Upper lobe of right lung (tissue), 1 donor: ENCODE results near the gene MT1B. TPM values are rescaled to one million over a fixed set of nuclear protein-coding genes. Genes with fewer than 3 reads are reported as not detected.

Source experiments
- ATAC-seq: fragments of 200-7000 bp; cut with Tn5 transposase; one replicate; pipeline ENCODE4 v1.9.1; 2020; ENCODE audit warnings: mild to moderate bottlenecking, moderate library complexity
- DNase-seq: peaks from one replicate; pipeline ENCODE4 v3.0.0-alpha.2; 2020
- H3K27ac ChIP-seq: fragments of 200-600 bp; one replicate; pipeline ENCODE4 v1.8.0; 2022
- H3K27me3 ChIP-seq: fragments of 200-600 bp; one replicate; pipeline ENCODE4 v1.8.0; 2022; ENCODE audit warnings: mild to moderate bottlenecking
- H3K36me3 ChIP-seq: fragments of 200-600 bp; one replicate; pipeline ENCODE4 v1.8.0; 2022
- H3K4me1 ChIP-seq: fragments of 200-600 bp; one replicate; pipeline ENCODE4 v1.8.0; 2022
- H3K4me3 ChIP-seq: fragments of 200-600 bp; one replicate; pipeline ENCODE4 v1.8.0; 2022; ENCODE audit warnings: mild to moderate bottlenecking
- H3K9me3 ChIP-seq: fragments of 200-600 bp; one replicate; pipeline ENCODE4 v1.8.0; 2022
- CTCF ChIP-seq: fragments of 200-600 bp; IDR thresholded peaks from one replicate; pipeline ENCODE4 v1.8.0; 2022; ENCODE audit warnings: antibody characterized with exemption
- intact Hi-C: fragments of 100-400 bp; cut with DNase I; formaldehyde crosslinking; loops from one replicate; pipeline ENCODE4 v1.11.0; 2022
- total RNA-seq: library from RNA; stranded (reverse); fragmentation: NEBNext Ultra II Directional; extraction: Animal tissue kit (Norgen Biotek cat#: 25700); gene quantifications from one replicate; pipeline ENCODE4 v1.2.1, GENCODE V29; 2021
- donor health status: DM: no; HTN: yes; CAD: no; lungs with severe emphysema.

MT1B gene
- total RNA-seq, 1 donor from 2014 or later: not detected

- Histone ChIP-seq H3K27ac (no peak overlapping the region), H3K4me3 (no peak overlapping the region), H3K36me3 (no peaks in the 10 kb centered on the region), H3K4me1 (peaks cover 22% of the 10 kb centered on the region), H3K27me3 (no peaks in the 10 kb centered on the region), H3K9me3 (no peaks in the 10 kb centered on the region)
- intact Hi-C loops: no loop called here
- ATAC-seq: no peak
- no peak for DNase-seq
- TF ChIP-seq CTCF: no peak
Measured at GRCh38 chr16:56686758-56687157, 35.1 kb downstream of the MT1B start.

GRCh38 chr16:56688762-56689161 is 37.1 kb downstream of the MT1B start:
- TF ChIP-seq CTCF: no peak
- Histone ChIP-seq H3K27me3 (no peaks in the 10 kb centered on the region), H3K27ac (no peak overlapping the region), H3K36me3 (no peaks in the 10 kb centered on the region), H3K4me3 (no peak overlapping the region), H3K9me3 (no peaks in the 10 kb centered on the region), H3K4me1 (peaks cover 6% of the 10 kb centered on the region)
- no peak for ATAC-seq
- intact Hi-C loops: no loop called here
- DNase-seq: no peak

GRCh38 chr16:56689171-56689570 is 37.5 kb downstream of the MT1B start:
- Histone ChIP-seq H3K27me3 (no peaks in the 10 kb centered on the region), H3K4me3 (no peak overlapping the region), H3K27ac (no peak overlapping the region), H3K36me3 (no peaks in the 10 kb centered on the region), H3K4me1 (peaks cover 2% of the 10 kb centered on the region), H3K9me3 (no peaks in the 10 kb centered on the region)
- no peak for ATAC-seq
- intact Hi-C loops: no loop called here
- DNase-seq: no peak
- TF ChIP-seq CTCF: no peak

- Histone ChIP-seq H3K9me3 (no peaks in the 10 kb centered on the region), H3K27ac (no peak overlapping the region), H3K27me3 (no peaks in the 10 kb centered on the region), H3K36me3 (no peaks in the 10 kb centered on the region), H3K4me3 (no peak overlapping the region), H3K4me1 (no peaks in the 10 kb centered on the region)
- TF ChIP-seq CTCF: no peak
- DNase-seq (no peak), ATAC-seq (no peak)
- intact Hi-C loops: no loop called here
Measured at GRCh38 chr16:56690420-56691122, 38.9 kb downstream of the MT1B start.

GRCh38 chr16:56691885-56692284 is 40.2 kb downstream of the MT1B start:
- TF ChIP-seq CTCF: no peak
- intact Hi-C loops: no loop called here

GRCh38 chr16:56695246-56695645 is 43.6 kb downstream of the MT1B start:
- ATAC-seq (no peak), DNase-seq (no peak)
- H3K4me1 ChIP-seq: no peaks in the 10 kb centered on the region
- no peak overlapping the region for H3K4me3 ChIP-seq
- H3K27me3 ChIP-seq: no peaks in the 10 kb centered on the region
- intact Hi-C loops: no loop called here
- no peaks in the 10 kb centered on the region for H3K9me3 ChIP-seq
- no peak for TF ChIP-seq CTCF
- no peaks in the 10 kb centered on the region for H3K36me3 ChIP-seq
- no peak overlapping the region for H3K27ac ChIP-seq

More at GRCh38 chr16:56691885-56692284, 40.2 kb downstream of the MT1B start:
- Histone ChIP-seq H3K9me3 (no peaks in the 10 kb centered on the region), H3K4me1 (no peaks in the 10 kb centered on the region), H3K36me3 (no peaks in the 10 kb centered on the region), H3K27ac (no peak overlapping the region), H3K27me3 (no peaks in the 10 kb centered on the region), H3K4me3 (no peak overlapping the region)
- DNase-seq (peak; percentile 77), ATAC-seq (peak; percentile 94)
